Activated CD8-positive, alpha-beta memory T cell treated with anti-CD3 and anti-CD28 coated beads for 4 hours (primary cell): Measurements from ENCODE around the gene AFG3L2.
A peak's percentile ranks its signal among the peaks of the same experiment; 100 is the strongest.
"Not testable (repeated sequence)": the region's sequence is repeated elsewhere in the genome, so short reads cannot be mapped to it uniquely, and the experiment has no call there.

Source experiments
- DNase-seq, 2 donors: peaks; one replicate each; pipeline ENCODE4 v3.0.0-alpha.2; 2020; ENCODE audit warnings: low read depth in 2 of 2

The AFG3L2 gene

DNA sequence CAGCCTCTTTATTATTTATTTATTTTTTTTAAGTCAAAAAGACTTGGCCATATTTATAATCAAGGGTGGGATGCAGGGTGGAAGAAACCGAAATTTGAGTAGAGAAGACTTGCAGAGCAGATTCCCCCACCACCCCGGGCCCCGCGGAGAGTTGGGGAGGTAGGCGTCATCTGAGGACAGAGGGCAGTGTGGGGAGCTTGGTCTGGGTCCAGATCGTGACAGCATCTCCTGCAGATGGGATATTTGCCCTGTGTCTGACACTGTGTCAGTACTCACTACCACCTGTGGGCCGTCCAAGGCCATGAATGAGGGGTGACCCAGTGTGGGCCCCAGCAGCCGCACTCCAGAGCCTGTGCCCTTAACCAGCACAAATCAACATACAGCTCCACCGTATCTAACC, 20.2 kb upstream of the AFG3L2 start:
- DNase-seq = no peak

DNA sequence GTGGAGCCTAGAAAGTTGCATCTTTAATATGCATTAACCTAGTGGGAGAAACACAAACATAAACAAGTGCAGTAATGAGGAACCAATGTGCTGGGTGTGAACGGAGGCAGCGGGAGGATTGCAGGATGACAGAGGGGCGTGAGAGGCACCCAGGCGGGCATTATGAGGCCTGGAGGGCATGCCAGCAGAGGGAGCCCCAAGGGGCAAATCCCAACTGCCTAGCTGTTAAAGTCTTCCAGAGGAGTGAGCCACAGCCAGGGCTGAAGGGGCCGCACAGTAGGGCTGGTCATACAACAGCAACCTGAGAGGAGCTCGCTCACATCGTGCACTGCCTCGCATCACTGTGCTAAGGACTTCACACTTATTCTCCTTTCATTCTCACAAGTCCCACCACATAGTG, 17.4 kb upstream of the AFG3L2 start:
- no peak for DNase-seq

DNA sequence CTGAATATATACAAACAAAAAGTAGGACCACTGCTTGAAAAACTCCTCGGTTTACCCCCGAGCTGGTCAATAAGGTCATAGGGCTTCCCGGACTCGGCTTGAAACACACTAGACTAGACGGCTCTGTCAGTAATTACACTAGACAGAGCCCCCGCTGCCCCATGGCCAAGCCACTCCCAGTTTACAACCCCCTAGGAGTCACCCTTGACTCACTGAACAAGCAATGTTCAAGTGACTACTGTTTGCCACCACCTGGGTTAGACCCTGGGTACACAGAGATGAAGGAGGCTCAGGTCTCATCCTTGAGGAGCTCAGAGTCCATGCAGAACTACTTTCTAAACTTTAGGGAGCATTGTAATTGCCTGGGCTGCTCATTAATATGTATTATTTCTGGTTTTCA, 17.0 kb upstream of the AFG3L2 start:
- DNase-seq = no peak

DNA sequence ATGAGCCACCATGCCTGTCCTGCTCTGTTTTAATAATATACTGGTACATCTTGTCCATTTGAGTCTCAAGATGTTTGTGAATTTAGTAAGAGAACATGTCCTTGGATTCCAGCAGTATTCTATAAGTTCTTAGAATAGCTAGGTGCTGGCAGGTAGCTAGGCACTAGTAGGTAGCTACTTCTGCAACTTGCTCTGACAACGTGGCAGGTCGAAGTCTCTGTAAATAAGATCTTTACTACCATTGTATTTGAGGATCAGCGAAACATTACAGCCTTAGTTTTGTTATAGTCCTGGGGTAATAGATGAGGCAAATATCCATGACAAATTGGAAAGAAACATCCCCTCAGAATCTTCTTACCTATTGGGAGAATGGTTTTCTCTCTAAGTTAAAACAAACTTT, 16.5 kb upstream of the AFG3L2 start:
- DNase-seq = no peak

DNA sequence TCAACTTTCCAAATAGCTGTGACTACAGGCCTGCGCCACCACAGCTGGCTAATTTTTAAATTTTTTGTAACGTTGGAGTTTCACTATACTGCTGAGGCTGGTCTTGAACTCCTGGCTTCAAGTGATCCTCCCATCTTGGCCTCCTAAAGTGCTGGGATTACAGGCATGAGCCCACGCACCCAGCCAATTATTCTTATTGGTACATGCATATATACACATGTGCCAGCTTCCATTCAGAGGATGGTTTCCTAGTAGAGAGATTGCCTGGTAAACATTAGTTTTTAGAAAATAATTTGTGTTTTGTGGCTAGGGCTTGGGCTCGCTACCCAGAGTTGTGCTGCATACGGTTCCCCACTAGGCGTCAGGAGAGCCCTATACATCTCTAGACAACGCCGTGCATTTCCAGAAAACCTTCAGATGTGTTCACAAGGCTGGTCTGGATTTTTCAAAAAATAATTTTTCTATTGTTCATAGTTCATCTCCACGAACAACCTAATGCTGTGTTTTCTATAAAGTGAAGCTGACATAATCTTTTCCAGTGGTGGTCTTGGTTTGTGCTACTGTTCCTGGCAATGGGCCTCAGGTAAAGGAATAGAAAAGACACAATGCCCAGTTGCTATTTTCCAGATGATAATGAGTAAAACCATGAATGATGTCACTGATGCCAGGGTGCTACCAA, 14.6 kb upstream of the AFG3L2 start:
- DNase-seq = peak in 1 of 2 donors; percentile 9

DNA sequence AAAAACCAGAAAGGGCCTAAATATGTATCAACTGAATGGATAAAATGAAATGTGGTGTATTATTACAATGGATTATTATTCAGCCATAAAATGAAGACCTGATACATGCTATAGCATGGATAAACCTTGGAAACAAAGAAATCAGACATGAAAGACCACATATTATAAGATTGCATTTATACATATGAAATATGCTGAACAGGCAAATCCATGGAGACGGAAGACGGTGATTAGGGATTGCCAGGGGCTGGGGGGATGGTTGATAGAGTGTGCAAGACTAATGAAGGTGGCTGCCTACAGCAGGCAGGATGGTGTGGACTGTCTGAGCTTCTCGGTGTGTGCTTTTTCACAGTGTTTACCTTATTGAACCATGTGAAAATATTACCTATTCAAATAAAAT, 11.4 kb upstream of the AFG3L2 start:
- DNase-seq = no peak

DNA sequence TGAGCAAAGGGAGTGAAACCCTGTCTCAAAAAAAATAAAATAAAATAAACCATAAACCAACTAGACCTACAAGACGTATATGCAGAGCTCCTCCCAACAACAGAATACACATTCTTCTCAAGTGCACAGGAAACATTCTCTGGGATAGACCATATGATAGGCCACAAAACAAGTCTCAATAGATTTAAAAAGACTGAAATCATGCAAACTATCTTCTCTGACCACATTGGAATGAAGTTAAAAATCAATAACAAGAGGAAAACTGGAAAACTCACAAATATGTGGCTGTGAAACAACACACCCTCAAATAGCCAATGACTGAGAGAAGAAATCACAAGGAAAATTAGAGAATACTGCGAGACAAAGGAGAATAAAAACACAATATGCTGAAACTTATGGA, 7.2 kb upstream of the AFG3L2 start:
- no peak for DNase-seq

DNA sequence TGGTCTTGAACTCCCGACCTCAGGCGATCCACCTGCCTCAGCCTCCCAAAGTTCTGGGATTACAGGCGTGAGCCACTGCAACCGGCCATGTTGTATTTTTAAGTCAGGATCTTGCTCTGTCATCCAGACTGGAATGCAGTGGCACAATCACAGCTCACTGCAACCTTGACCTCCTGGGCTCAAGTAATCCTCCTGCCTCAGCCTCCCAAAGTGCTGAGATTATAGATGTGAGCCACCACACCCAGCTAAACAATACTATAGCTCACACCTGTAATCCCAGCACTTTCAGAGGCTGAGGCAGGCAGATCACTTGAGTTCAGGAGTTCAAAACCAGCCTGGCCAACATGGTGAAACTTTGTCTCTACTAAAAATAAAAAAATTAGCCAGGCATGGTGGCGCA, 6.7 kb upstream of the AFG3L2 start:
- DNase-seq = not testable (repeated sequence)

DNA sequence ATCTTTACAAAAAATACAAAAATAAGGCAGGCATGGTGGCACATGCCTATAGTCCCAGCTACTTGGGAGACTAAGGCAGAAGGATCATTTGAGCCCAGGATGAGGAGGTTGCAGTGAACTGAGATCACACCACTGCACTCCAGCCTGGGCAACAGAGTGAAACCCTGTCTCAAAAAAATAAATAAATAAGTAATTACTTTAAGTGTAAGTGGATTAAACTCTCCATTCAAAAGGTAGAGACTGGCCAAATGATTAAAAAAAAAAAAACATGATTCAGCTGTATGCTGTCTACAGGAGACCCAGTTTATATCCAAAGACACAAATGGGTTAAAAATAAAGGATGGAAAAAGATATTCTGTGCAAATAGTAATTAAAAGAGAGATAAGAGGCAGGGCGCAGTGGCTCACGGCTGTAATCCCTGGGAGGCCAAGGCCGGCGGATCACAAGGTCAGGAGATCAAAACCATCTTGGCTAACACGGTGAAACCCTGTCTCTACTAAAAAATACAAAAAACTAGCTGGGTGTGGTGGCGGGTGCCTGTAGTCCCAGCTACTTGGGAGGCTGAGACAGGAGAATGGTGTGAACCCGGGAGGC, 5.3 kb upstream of the AFG3L2 start:
- DNase-seq = not testable (repeated sequence)

DNA sequence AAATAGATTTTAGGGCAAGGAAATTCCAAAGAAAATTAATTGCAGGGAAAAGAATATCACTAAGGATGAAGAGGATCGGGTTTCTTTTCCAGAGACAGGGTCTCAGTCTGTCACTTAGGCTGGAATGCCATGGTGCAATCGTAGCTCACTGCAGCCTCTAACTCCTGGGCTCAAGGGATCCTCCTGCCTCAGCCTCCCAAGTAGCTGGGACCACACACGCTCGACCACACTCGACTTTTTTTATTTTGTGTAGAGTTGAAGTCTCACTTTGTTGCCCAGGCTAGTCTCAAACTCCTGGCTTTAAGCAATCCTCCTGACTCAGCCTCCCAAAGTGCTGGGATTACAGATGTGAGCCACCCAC, 1.2 kb upstream of the AFG3L2 start:
- DNase-seq = not testable (repeated sequence)

DNA sequence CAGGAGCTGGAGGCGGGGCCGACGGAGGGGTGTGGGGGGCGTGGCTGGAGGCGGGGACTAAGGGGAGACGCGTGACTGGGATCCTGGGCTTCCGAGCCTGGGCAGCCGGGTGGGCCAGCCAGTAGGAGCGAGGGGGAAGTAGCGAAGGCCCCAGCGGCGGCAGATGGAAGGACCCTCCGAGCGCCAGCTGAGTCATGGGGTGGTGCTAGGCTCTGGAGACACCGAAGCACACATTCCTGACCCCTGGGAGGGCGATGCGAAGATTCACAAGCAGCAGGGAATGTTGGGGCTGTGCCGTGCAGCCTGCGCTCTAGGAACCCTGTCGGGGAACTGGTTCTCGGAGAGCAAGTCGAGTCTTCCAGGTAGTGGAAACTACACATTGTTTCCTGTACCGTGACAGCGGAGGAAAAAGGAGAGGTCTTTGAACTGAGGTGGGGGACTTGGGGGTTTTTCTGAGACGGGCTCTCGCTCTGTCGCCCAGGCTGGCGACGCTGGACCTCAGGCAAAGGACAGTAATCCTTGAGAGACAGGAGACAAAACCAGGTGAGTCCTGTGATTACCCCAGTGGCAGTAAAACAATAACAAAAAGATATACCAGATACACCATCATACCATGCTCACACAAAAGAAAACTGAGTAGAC, 650 bp upstream of the AFG3L2 start:
- no peak for DNase-seq

DNA sequence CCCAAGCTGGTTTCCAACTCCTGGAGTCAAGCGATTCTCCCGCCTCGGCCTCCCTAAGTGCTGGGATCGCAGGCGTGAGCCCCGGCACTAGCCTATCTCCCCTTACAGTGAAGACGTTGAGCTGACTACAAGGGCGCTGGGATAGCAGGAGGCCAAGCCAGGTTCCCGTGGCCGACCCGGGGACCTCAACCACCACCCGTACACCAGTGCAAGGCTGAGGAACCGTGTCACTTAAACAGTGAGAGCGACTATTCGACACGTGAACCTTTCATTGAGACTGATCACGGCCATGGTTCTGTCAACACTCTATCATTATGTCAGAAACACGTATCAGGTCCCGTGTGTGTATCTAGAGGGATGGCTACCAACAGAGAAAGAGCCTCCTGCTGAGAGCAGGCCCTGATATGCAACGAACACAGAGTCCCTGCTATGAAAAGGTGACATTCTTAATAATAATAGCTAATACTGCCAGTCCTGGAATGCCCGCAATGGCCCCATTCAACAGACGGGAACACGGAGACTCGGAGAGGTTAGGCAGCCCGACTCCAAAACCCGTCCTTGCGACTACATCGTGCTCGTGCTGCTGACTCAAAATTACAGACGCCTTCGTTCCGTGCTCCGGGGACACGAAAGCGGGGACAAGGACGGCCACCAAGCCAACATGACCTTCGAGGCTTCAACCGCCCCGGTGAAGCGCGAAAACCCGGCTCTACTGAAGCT, 833 bp downstream of the AFG3L2 start:
- no peak for DNase-seq

DNA sequence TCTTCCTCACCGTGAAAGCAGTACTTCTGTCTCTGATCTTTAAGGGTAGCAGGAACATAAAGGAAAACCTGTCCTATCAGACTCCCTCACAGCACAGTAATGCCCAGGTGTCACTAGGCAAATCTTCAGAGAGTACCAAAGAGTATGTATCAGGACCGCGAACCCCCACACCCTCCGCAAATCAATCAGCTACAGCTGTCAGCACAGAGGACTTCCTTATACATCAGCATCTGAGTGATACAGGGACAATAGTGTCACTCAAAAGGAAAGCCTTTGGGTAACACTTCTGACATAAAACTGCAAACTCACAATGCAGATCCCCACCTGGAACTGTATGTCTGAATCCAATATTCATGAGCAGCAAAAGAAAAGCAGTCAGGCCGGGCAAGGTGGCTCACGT, 2.6 kb downstream of the AFG3L2 start:
- no peak for DNase-seq

DNA sequence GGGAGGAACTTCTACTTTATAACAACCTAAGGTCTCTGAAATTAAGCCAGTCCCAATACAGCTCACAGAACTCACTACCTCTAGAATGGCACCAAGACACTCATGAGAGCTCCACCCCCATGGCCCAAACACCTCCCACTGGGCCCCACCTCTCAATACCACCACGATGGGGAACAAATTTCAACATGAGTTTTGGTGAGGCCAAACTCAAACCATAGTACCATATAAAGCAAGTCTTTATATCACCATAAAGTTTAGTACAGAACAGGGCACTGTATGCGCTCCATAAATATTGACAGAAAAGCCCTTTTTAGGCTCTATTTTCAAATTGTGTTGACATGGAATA, 3.3 kb downstream of the AFG3L2 start:
- DNase-seq = no peak

DNA sequence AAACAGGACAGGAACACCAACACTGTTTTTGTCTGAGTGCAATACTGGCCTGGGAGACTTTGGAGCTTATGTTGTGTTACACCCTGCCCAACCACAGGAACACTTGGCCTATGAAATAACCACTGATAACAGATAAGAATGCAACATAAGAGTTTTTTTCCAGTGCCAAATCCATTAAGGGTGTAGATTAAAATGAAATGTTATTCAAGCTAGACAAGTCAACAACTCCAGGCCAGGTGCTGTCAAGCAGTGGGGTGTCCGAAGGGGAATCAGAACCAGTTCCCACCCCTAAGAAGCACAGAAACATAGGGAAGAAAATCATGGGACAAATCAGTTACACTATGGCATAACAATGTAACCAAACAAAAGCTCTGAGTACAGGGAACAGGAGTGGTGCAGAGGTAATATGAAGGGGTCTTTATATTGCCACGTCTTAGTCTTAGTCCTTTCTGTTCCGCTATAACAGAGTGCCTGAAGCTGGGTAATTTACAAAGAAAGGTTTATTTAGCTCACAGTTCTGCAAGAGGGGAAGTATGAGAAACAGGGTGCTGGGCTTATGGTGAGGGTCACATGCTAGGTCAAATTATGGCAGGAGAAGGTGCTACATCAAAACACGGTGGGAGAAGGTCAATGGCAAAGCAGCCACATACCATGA, 3.8 kb downstream of the AFG3L2 start:
- no peak for DNase-seq

DNA sequence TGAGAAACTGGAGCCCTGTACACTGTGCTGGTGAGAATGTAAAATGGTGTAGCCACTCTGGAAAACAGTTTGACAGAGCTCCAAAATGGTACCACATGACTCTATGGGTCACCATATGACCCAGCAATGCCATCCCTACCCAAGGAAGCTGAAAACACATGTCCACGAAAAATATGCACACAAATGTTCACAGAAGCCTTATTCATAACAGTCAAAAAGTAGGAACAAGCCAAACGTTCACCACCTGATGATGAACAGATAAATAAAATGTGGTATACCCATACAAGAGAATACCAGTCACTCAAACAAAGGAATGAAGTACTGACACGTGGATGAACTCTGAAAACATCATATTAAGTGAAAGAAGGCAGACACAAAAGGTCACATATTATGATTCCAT, 4.6 kb downstream of the AFG3L2 start:
- no peak for DNase-seq

DNA sequence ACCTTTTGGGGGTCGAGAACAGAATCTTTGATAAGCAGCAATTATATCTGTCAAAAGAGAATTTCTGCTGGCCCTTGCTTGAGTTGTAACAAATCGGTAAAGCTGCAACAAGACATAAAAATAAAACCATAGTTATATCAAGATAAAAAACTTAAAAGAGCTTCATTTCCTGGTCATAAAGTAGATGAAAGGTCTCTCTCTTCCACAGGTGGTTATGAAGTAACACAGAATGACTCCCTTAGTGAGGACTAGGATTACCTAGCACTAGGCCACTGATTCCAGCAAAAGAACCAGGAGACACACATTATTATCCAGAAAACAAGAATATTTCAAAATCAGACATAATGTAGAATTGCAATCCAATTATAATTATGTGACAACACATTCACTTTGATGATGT, 5.4 kb downstream of the AFG3L2 start:
- DNase-seq = no peak

DNA sequence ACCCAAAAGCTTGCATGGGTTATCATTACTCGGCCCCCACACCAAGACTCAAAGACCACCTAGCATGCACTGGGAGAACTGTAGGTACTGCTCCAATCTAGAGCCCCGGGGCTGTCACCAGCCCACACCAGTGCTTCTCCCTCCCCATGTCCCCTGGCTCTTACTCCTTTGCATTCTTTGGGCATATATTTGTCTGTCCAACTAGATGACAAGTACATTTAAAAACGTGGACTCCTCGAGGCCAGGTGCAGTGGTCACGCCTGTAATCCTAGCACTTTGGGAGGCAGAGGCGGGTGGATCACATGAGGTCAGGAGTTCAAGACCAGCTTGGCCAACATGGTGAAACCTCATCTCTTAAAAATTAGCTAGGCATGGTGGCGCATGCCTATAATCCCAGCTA, 7.8 kb downstream of the AFG3L2 start:
- no peak for DNase-seq

DNA sequence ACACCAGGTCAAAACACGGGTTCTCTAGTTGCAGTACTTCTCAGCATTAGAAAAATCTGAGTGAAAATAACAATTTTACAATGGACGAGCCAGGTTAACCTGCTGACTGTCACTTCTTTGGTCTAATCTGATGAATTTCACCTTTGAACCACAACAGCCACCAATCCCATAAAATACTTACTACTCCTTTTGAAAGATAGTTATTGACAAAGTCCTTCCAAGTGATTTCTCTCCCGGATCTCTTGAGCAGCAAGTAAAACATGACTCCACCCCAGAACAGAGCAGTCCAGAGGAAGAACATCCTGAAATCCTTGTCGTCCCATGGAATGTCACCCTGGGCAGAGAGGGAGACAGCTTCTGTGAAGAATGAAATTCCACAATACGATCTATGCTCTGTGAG, 10.2 kb downstream of the AFG3L2 start:
- DNase-seq = no peak

DNA sequence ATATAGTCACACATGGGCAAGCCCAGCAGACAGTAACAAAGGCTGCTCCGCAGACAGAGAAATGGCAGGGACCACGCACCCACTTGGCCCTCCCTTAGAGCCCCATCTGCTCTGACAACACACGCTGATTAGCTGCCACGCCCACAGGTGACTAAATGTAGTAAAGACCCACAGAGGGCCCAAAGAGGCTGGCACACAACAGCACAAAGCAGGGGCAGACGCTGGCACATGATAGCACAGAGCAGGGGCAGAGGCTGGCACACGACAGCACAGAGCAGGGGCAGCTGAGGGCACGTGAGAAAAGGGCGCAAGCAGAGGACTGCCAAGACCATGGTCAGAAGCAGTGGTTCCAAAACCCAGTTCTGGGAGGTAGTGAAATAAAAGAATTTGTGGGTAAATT, 10.6 kb downstream of the AFG3L2 start:
- no peak for DNase-seq

DNA sequence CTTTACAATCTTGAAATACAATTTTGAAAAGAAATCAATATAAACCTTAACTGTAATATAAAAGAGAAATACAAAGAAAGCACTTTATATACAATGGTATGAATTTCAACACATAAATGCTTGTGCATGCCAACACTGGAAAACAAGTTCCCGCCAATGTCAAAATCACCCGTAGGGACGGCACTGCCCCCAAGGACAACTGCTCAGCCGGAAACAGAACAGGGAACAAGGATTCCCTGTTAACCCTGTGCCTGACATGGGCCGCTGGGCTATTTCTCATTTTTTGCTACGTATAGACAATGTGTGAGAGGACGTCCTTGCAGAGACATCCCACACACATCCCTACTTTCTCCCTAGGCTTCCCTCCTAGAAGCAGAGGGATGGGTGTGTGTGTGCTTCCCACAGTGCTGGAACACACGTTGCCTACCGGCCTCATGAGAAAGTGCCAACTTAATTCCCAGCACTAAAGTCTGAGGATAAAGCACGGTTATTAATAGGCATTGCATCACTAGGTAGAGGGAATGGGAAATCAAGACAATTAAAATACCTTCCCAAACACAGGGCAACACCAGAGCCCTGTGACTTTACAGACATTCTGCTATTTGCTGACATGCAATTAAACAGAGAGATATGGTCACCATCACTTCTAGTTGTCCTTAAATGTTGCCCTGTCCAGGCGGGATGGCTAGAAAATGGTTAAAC, 14.4 kb downstream of the AFG3L2 start:
- no peak for DNase-seq
